HCT116 (cell line): Measurements from ENCODE around the gene TRMT2A. TPM values are rescaled to one million over a fixed set of nuclear protein-coding genes. Genes with fewer than 3 reads are reported as not detected.
A peak's percentile ranks its signal among the peaks of the same experiment; 100 is the strongest.

Experiments used
- ATAC-seq: fragments of 200-7000 bp; cut with Tn5 transposase; 2 replicates; pipeline ENCODE4 v1.9.1; 2020; ENCODE audit warnings: mild to moderate bottlenecking, moderate library complexity
- BruUV-seq: library from RNA; stranded (reverse); fragments of 400-500 nt; replicated peaks from 2 replicates; lab custom pipeline; 2021; lab: Mats Ljungman, UMichigan
- CTCF ChIA-PET: fragments of 300-600 bp; sonication (Branson Sonifier 250); formaldehyde crosslinking; loops from one replicate; lab custom pipeline; 2021; ENCODE audit warnings: antibody characterized with exemption; lab: Charles Lee
- POLR2A ChIA-PET: fragments of 300-600, 350-600 bp; sonication (Branson Sonifier 250); formaldehyde crosslinking; loops from one replicate; lab custom pipeline; 2021; ENCODE audit warnings: antibody characterized with exemption; lab: Charles Lee
- RAD21 ChIA-PET, 2 experiments: fragments of 300-600 bp; sonication (Branson Sonifier 250); formaldehyde crosslinking; loops; one replicate each; lab custom pipeline; 2023; ENCODE audit warnings: low total read pairs in 2 of 2; ENCODE audit not compliant: uncharacterized antibody in 2 of 2, unreplicated experiment in 2 of 2, low non-redundant PET in 1 of 2; lab: Charles Lee
- DNase-seq: peaks from one replicate; pipeline ENCODE4 v3.0.0-alpha.2; 2010; ENCODE audit warnings: low read depth, low spot score
- H2AFZ ChIP-seq: fragments of 200-600 bp; shearing (Covaris generic), sonication (generic); 2 replicates; pipeline ENCODE4 v1.6.1; 2017; ENCODE audit warnings: low read depth, mixed run types, mixed read lengths, antibody characterized with exemption, low read length; ENCODE audit not compliant: poor library complexity, severe bottlenecking
- H3K27ac ChIP-seq: 2 replicates; pipeline ENCODE4 v1.5.1; 2012; ENCODE audit warnings: low read depth, low read length
- H3K27me3 ChIP-seq: fragments of 200-600 bp; sonication (generic); 2 replicates; pipeline ENCODE4 v1.6.1; 2016; ENCODE audit warnings: mixed run types, low read length, mixed read lengths; ENCODE audit not compliant: insufficient read depth
- H3K36me3 ChIP-seq, 2 experiments: fragments of 200-500 bp in 1 of 2; fragments of 200-600 bp in 1 of 2; sonication (Bioruptor generic) in 1 of 2; sonication (generic) in 1 of 2; 2 replicates each; pipeline versions ENCODE4 v1.5.1 to v1.6.1; 2014 to 2016; ENCODE audit warnings: low read length in 2 of 2, inconsistent platforms in 1 of 2, mixed read lengths in 1 of 2, mixed run types in 1 of 2; ENCODE audit not compliant: insufficient read depth in 2 of 2, control insufficient read depth in 1 of 2
- H3K4me1 ChIP-seq, 2 experiments: fragments of 200-600 bp in 1 of 2; sonication (generic) in 1 of 2; 2 replicates each; pipeline versions ENCODE4 v1.5.1 to v1.6.1; 2012 to 2017; ENCODE audit warnings: low read length in 2 of 2, inconsistent platforms in 1 of 2, mild to moderate bottlenecking in 1 of 2, mixed read lengths in 1 of 2, mixed run types in 1 of 2, moderate library complexity in 1 of 2; ENCODE audit not compliant: insufficient read depth in 2 of 2, control insufficient read depth in 1 of 2
- H3K4me2 ChIP-seq: fragments of 200-600 bp; sonication (generic); 2 replicates; pipeline ENCODE4 v1.6.1; 2017; ENCODE audit warnings: mixed run types, low read length, mixed read lengths
- H3K4me3 ChIP-seq, 2 experiments: fragments of 200-600 bp in 1 of 2; sonication (generic) in 1 of 2; replicated peaks in 1 of 2; 2 replicates each; pipeline ENCODE4 v1.5.1; 2011 to 2016; ENCODE audit warnings: low read length in 2 of 2, control low read depth in 1 of 2, low read depth in 1 of 2, mild to moderate bottlenecking in 1 of 2, mixed read lengths in 1 of 2, mixed run types in 1 of 2
- H3K79me2 ChIP-seq: fragments of 200-600 bp; sonication (generic); 2 replicates; pipeline ENCODE4 v1.6.1; 2017; ENCODE audit warnings: mild to moderate bottlenecking, mixed run types, low read length, moderate library complexity, mixed read lengths; ENCODE audit not compliant: insufficient read depth
- H3K9ac ChIP-seq: fragments of 200-600 bp; sonication (generic); 2 replicates; pipeline ENCODE4 v1.6.1; 2016; ENCODE audit warnings: low read length, mixed read lengths
- H3K9me2 ChIP-seq: fragments of 200-600 bp; sonication (generic), shearing (Covaris generic); 2 replicates; pipeline ENCODE4 v1.6.1; 2017; ENCODE audit warnings: mixed run types, mild to moderate bottlenecking, moderate library complexity; ENCODE audit not compliant: insufficient read depth
- H3K9me3 ChIP-seq, 2 experiments: fragments of 200-500 bp in 1 of 2; fragments of 200-600 bp in 1 of 2; sonication (Bioruptor generic) in 1 of 2; sonication (generic) in 1 of 2; 2 replicates each; pipeline ENCODE4 v1.6.1; 2014 to 2017; ENCODE audit warnings: low read length in 2 of 2, mixed read lengths in 2 of 2, inconsistent platforms in 1 of 2, low read depth in 1 of 2, mild to moderate bottlenecking in 1 of 2, mixed run types in 1 of 2, moderate library complexity in 1 of 2; ENCODE audit not compliant: control insufficient read depth in 1 of 2, insufficient read depth in 1 of 2
- H4K20me1 ChIP-seq: fragments of 200-600 bp; sonication (generic), shearing (Covaris generic); 2 replicates; pipeline ENCODE4 v1.6.1; 2017; ENCODE audit warnings: mixed run types, mild to moderate bottlenecking, moderate library complexity; ENCODE audit not compliant: insufficient read depth
- CEBPB ChIP-seq: IDR thresholded peaks from 2 replicates; pipeline ENCODE4 v1.6.1; 2012; ENCODE audit warnings: low read depth
- CTCF ChIP-seq, 3 experiments: fragments of 200-600 bp in 1 of 3; sonication (generic) in 1 of 3; IDR thresholded peaks in 2 of 3; conservative IDR thresholded peaks in 1 of 3; 2 replicates each; pipeline ENCODE4 v1.5.1; 2012 to 2017; ENCODE audit warnings: low read depth in 2 of 3, low read length in 2 of 3, antibody characterized with exemption in 1 of 3, borderline replicate concordance in 1 of 3, control low read depth in 1 of 3, mild to moderate bottlenecking in 1 of 3, mixed read lengths in 1 of 3, mixed run types in 1 of 3, moderate library complexity in 1 of 3; ENCODE audit not compliant: insufficient read depth in 1 of 3
- EGR1 ChIP-seq: IDR thresholded peaks from 2 replicates; pipeline ENCODE4 v1.6.1; 2012; ENCODE audit warnings: low read depth
- EZH2 ChIP-seq: fragments of 200-600 bp; sonication (generic); IDR thresholded peaks from 2 replicates; pipeline ENCODE4 v1.6.1; 2017; ENCODE audit warnings: antibody characterized with exemption, mixed run types
- FOSL1 ChIP-seq: IDR thresholded peaks from 2 replicates; pipeline ENCODE4 v1.6.1; 2012; ENCODE audit warnings: low read depth
- MAX ChIP-seq: IDR thresholded peaks from 2 replicates; pipeline ENCODE4 v1.6.1; 2012
- POLR2A ChIP-seq: IDR thresholded peaks from 2 replicates; pipeline ENCODE4 v1.7.0; 2011; ENCODE audit warnings: borderline replicate concordance; ENCODE audit not compliant: insufficient read depth, insufficient read length; ENCODE audit errors: extremely low read depth
- SRF ChIP-seq: IDR thresholded peaks from 2 replicates; pipeline ENCODE4 v1.6.1; 2012; ENCODE audit warnings: low read depth
- TCF7L2 ChIP-seq: IDR thresholded peaks from 2 replicates; pipeline ENCODE4 v1.7.0; 2011; ENCODE audit warnings: borderline replicate concordance, inconsistent platforms; ENCODE audit not compliant: insufficient read depth, insufficient read length; ENCODE audit errors: extremely low read depth
- YY1 ChIP-seq: IDR thresholded peaks from 2 replicates; pipeline ENCODE4 v1.6.1; 2011; ENCODE audit warnings: low read length, low read depth, moderate library complexity, mild to moderate bottlenecking; ENCODE audit not compliant: insufficient replicate concordance; ENCODE audit errors: extremely low read depth
- ZBTB33 ChIP-seq: IDR thresholded peaks from 2 replicates; pipeline ENCODE4 v1.6.1; 2011; ENCODE audit warnings: mild to moderate bottlenecking, low read length, moderate library complexity; ENCODE audit not compliant: insufficient replicate concordance; ENCODE audit errors: extremely low read depth
- ZFX ChIP-seq: fragments of 450-650 bp; IDR thresholded peaks from 2 replicates; pipeline ENCODE4 v1.6.1; 2017
- ZNF274 ChIP-seq: fragments of 200-500 bp; sonication (Bioruptor generic); IDR thresholded peaks from 2 replicates; pipeline ENCODE4 v1.6.1; 2014; ENCODE audit warnings: mild to moderate bottlenecking, low read depth, low read length, inconsistent platforms
- intact Hi-C: fragments of 100-400 bp; cut with micrococcal nuclease; formaldehyde crosslinking; loops from 2 replicates; pipeline ENCODE4 v1.10.0; 2022
- total RNA-seq: library from RNA; stranded (reverse); gene quantifications from one replicate; pipeline ENCODE4 v1.2.1, GENCODE V29; 2021; ENCODE audit not compliant: unreplicated experiment
- TF ChIP-seq, protein P1 (sequence below): IDR thresholded peaks from 2 replicates; pipeline ENCODE4 v1.6.1; 2012

The TRMT2A gene
- total RNA-seq, 1 experiment from 2014 or later: 67.3 TPM

GRCh38 chr22:20083891-20084546 lies 33.0 kb downstream of the TRMT2A start:
- Histone ChIP-seq H3K27me3 (no peaks in the 10 kb centered on the region), H3K9me2 (no peaks in the 10 kb centered on the region), H3K4me3 (no peak overlapping the region), H3K79me2 (peaks cover 87% of the 10 kb centered on the region), H4K20me1 (peaks cover 11% of the 10 kb centered on the region; the same call in 1 of the 2 replicates), H3K36me3 (peaks cover 34 to 46% of the 10 kb centered on the region in 2 experiments), H3K9ac (no peak overlapping the region), H3K4me1 (peaks cover 10 to 34% of the 10 kb centered on the region in 2 experiments), H3K27ac (peak overlapping the region; percentile 45; the same call in 1 of the 2 replicates), H2AFZ (no peak overlapping the region), H3K9me3 (no peaks in the 10 kb centered on the region), H3K4me2 (no peak overlapping the region)
- ChIA-PET POLR2A (no interaction called here), RAD21 (no interaction called here), CTCF (no interaction called here)
- DNase-seq (no peak), ATAC-seq (no peak)
- BruUV-seq: no TSS peak
- intact Hi-C loops: loop anchor here (10.0 kb wide), 1 partner anchor 99 kb away; no protein-coding TSS in a partner anchor
- no peak for TF ChIP-seq EGR1
- no peak for TF ChIP-seq CTCF (IDR thresholded peaks at IDR 0.05 in 2 of 3, conservative IDR thresholded peaks at IDR 0.05 in 1 of 3; ENCODE audit: borderline replicate concordance in 1 of 3, insufficient read depth in 1 of 3, low read depth in 2 of 3, low read length in 2 of 3)

DNA sequence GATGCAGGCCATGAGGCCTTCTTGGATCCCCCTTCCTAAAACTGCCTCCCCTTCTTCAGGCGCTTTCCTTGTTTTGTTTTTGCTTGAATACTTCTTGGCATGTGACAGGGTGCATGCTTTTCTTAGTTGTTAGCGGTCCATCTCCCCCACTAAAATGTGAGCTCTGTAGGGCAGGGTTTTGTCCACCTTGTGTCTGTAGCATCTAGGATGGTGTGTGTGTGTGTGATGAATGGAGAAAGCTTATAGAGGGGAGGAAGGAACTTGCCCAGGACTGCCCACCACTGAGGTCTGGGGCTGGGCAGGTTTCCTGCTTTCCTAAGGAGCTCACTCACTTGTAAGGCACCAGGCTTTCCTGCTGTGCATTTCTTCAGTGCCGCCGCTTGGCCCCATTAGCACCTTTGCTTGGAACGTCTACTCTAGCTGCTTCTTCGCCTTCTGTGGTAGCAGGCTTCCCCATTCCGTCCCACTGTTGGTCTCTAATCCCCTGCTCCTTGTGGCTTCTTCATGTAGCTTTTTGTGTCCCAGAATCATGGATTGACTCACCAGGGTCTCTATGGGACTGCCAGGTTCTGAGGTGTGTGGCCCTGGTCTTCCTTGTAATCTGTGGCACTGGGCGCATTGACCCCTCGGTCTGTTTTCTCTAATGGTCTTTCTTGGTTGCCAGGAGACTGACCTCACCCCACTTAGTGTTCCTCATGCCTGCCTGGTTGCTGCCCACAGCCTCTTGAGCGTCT lies 33.7 kb downstream of the TRMT2A start:
- H3K4me3 ChIP-seq: no peak overlapping the region
- H3K9ac ChIP-seq: peak overlapping the region; percentile 32
- intact Hi-C loops: loop anchor here (10.0 kb wide), 1 partner anchor 99 kb away; no protein-coding TSS in a partner anchor
- ChIA-PET CTCF (no interaction called here), RAD21 (no interaction called here), POLR2A (no interaction called here)
- no peaks in the 10 kb centered on the region for H3K9me3 ChIP-seq
- H3K4me1 ChIP-seq: peaks cover 13 to 38% of the 10 kb centered on the region in 2 experiments
- no peak overlapping the region for H3K27ac ChIP-seq
- no peaks in the 10 kb centered on the region for H3K27me3 ChIP-seq
- no peak for DNase-seq
- ATAC-seq: no peak
- H3K79me2 ChIP-seq: peaks cover 80% of the 10 kb centered on the region
- H3K36me3 ChIP-seq: peaks cover 27 to 39% of the 10 kb centered on the region in 2 experiments
- H2AFZ ChIP-seq: no peak overlapping the region
- no peaks in the 10 kb centered on the region for H3K9me2 ChIP-seq
- H3K4me2 ChIP-seq: no peak overlapping the region
- BruUV-seq: no TSS peak
- H4K20me1 ChIP-seq: peaks cover 11% of the 10 kb centered on the region; the same call in 1 of the 2 replicates
- TF ChIP-seq YY1: no peak
- no peak for TF ChIP-seq ZFX
- no peak for TF ChIP-seq EZH2
- no peak for TF ChIP-seq POLR2A
- no peak for TF ChIP-seq ZBTB33
- TF ChIP-seq, protein P1, sequence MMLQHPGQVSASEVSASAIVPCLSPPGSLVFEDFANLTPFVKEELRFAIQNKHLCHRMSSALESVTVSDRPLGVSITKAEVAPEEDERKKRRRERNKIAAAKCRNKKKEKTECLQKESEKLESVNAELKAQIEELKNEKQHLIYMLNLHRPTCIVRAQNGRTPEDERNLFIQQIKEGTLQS: no peak
- TF ChIP-seq ZNF274: no peak
- no peak for TF ChIP-seq MAX
- no peak for TF ChIP-seq SRF
- TF ChIP-seq FOSL1: no peak
- TF ChIP-seq TCF7L2: no peak
- TF ChIP-seq CEBPB: no peak
